ENCODE results near the gene HCAR1.
"Not testable (repeated sequence)": the region's sequence is repeated elsewhere in the genome, so short reads cannot be mapped to it uniquely, and the experiment has no call there.

Gene HCAR1

GRCh38 chr12:122721057-122721545 lies 9.5 kb downstream of the HCAR1 start:
- no peak for FAIRE-seq

DNA sequence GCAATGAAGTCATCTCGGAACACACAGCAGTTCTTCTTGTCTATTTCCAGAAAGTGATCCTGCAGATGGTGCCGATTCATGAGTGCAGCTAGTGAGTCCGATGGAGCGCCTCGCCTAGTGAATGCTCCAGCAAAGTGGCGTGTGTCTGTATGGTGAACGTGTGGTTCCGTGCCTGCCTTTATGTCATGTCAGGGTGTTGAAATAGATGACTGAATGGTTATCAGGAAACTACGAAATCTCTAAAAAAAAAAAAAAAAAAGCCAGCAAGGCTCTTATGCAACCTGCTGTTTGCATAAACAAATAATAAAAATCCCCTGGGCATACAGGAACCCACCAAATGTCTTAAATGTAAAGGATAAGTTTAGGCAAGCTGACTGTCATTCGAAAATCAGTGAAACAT lies 14.0 kb downstream of the HCAR1 start, which contains the start of gene HCAR3:
TSS of gene HCAR3 (minus strand) at position 154 of the 400 bp plus-strand sequence. CDS start at position 80, 74 bp downstream.
- FAIRE-seq = not testable (repeated sequence)

DNA sequence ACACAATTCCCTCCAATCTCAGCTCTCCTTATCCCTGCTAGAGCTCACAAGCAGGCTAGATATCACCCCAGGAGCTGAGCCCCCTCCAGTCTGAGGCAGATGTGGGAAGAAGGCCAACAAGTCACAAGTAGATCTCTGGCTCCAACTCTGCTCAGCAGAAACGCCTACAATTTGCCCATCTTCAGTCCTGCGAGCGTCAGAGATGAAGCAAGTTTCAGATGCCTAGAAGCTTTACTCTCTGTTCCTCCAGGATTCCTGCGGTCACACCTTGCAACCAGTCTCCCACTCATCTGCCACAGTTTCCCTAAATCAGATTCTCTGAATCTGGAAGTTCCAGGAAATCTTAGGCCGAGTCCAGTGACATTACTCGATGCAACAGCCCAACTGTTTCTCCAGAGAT lies 15.4 kb downstream of the HCAR1 start:
- not testable (repeated sequence) for FAIRE-seq

GRCh38 chr12:122713491-122714188 lies 17.0 kb downstream of the HCAR1 start:
- not testable (repeated sequence) for FAIRE-seq

- FAIRE-seq = not testable (repeated sequence)
Observed at GRCh38 chr12:122711266-122711665, 19.4 kb downstream of the HCAR1 start.

DNA sequence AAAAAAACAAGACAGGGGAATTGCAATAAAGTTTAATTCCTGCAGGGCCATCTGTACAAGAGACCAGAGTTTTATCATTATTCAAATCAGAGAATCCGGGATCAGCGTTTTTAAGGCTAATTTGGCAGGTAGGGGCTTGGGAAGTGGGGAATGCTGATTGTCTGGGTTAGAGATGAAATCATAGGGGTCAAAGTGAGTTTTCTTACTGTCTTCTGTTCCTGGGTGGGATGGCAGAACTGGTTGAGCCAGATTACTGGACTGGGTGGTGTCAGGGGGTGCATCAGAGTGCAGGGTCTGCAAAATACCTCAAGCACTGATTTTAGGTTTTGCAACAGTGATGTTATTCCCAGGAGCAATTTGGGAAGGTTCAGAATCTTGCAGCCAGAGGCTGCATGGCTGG lies 20.3 kb downstream of the HCAR1 start:
- not testable (repeated sequence) for FAIRE-seq

DNA sequence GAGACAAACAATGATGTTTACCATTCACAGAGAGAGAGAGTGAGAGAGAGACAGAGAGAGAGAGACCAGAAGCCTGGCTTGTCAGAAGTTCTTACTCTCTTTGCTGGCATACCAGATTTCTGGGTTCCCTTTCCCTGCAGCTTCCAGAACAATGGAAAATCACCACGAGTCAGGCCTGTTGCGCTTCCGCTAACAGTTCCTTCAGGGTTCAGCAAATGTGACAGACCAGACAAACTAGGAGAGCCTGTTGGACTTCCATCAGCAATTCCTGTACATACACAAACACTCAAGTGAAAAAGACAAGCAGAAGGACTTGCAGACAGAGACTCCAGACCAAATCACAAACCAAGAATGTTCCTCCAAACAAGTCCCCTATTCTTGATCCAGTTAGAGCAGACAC lies 21.4 kb downstream of the HCAR1 start:
- FAIRE-seq = not testable (repeated sequence)

- FAIRE-seq = not testable (repeated sequence)
Observed at GRCh38 chr12:122703841-122704240, 26.8 kb downstream of the HCAR1 start.

DNA sequence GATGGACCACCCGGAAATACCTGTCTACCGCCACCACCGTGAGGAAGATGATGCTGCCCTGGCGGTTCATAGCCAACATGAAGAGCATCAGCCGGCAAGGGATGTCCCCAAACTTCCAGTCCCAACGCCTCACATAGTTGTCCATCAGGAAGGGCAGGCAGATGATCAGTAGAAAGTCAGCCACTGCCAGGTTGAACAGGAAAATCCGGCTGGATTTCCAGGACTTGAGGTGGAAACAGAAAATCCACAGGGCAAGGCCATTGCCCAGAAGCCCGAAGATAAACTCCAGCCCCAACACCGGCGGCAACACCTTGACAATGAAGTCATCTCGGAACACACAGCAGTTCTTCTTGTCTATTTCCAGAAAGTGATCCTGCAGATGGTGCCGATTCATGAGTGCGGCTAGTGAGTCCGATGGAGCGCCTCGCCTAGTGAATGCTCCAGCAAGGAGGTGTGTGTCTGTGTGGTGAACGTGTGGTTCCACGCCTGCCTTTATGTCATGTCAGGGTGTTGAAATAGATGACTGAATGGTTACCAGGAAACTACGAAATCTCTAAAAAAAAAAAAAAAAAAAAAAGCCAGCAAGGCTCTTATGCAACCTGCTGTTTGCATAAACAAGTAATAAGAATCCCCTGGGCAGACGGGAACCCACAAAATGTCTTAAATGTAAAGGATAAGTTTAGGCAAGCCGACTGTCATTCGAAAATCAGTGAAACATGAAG lies 27.6 kb downstream of the HCAR1 start, which contains the start of gene HCAR2:
TSS of gene HCAR2 (minus strand) at position 468 of the 722 bp plus-strand sequence. CDS start at position 394, 74 bp downstream.
- FAIRE-seq = not testable (repeated sequence)

DNA sequence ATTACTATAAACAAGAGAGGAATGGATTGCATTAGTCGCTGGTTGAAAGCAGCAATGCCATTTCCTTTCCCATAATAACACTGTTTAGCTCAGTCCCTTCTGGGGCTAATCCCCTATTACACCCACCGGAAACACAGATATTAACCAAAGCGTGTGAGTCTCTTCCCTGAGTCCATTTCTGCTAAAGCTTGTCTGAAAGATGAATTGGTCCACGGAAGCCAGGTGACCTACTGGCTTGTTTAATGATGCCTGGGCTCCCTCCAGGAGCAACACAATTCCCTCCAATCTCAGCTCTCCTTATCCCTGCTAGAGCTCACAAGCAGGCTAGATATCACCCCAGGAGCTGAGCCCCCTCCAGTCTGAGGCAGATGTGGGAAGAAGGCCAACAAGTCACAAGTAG lies 29.2 kb downstream of the HCAR1 start:
- not testable (repeated sequence) for FAIRE-seq

- FAIRE-seq = not testable (repeated sequence)
Observed at GRCh38 chr12:122700038-122700710, 30.5 kb downstream of the HCAR1 start.

DNA sequence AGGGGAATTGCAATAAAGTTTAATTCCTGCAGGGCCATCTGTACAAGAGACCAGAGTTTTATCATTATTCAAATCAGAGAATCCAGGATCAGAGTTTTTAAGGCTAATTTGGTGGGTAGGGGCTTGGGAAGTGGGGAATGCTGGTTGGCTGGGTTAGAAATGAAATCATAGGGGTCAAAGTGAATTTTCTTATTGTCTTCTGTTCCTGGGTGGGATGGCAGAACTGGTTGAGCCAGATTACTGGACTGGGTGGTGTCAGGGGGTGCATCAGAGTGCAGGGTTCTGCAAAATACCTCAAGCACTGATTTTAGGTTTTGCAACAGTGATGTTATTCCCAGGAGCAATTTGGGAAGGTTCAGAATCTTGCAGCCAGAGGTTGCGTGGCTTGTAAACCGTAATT lies 33.7 kb downstream of the HCAR1 start:
- not testable (repeated sequence) for FAIRE-seq

DNA sequence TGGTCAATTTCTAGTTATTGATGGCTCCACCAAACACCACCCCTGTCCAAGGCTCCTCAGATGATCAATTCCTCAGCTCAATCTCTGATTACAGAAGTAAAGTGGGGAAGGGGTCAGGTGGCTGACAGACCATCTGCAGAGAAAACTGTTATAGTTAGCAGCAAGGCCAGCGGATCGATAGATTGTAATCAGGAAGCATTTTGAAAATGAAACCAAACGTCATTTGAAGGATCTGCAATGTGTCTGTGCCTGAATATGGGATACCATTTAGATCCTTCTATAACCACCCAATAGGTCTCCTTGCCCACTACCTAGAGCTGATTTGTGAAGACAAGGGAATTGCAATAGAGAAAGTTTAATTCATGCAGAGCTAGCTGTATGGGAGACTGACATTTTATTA lies 39.1 kb downstream of the HCAR1 start:
- FAIRE-seq = no peak

GRCh38 chr12:122688291-122688690 lies 42.4 kb downstream of the HCAR1 start:
- no peak for FAIRE-seq

DNA sequence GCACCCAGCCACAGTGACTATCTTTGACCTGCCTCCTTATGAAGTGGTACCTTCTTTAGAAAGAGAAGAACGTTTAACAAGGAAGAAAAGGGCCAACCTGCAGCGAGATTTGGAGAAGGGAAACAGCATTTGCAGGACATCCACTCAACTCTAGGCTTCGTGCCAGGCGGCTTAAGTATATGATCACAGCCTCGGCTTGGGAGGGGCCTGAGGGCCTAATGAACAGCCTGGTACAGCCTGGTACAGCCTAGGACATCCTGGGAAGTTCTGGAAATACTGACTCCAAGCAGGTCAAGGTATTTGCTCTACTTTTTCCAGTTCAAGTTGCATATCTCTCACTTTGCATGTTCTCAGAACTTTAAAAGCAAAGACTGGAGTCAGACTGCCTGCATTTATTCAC lies 43.6 kb downstream of the HCAR1 start:
- FAIRE-seq = no peak

- no peak for FAIRE-seq
Observed at GRCh38 chr12:122686538-122686937, 44.1 kb downstream of the HCAR1 start.

DNA sequence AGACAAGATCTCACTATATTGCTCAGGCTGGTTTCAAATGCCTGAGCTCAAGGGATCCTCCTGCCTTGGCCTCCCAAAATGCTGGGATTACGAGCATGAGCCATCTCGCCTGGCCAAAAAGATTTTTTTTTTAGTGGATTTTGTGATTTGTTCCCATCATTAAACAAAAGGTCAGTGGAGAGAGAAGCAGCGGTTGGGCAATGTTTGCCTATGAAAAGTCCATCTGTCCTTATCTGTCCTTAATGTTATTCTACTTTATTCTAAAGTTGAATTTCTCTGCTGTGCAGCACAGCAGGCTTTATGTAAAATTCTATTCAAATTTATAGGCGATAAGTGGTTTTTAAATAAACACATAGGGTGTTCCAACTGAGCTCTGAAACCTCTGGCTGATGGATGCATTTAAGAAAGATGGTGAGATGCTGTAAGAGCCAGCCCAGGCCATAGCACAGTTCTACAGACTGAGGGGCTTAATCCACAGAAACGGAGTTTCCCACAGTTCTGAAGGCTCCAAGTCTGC lies 46.3 kb downstream of the HCAR1 start:
- no peak for FAIRE-seq

DNA sequence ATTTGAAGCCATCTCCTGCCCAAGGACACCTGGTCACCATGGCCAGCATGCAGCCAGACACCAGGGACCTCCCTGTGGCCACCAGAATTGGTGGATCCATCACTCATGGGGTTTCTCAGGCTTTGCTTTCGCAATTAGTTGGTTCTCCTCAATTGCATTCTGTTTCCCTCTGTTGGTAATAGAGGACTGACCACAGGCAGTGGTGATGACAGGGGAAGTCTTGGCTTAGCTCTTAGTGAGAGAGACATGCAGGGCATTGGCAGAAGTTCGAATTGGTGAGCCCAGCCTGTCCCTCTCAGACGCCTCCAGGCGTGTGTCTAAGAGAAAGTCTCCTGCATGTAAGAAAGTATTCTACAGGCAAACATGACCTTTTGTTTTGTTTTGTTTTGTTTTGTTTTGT lies 48.8 kb downstream of the HCAR1 start:
- no peak for FAIRE-seq

DNA sequence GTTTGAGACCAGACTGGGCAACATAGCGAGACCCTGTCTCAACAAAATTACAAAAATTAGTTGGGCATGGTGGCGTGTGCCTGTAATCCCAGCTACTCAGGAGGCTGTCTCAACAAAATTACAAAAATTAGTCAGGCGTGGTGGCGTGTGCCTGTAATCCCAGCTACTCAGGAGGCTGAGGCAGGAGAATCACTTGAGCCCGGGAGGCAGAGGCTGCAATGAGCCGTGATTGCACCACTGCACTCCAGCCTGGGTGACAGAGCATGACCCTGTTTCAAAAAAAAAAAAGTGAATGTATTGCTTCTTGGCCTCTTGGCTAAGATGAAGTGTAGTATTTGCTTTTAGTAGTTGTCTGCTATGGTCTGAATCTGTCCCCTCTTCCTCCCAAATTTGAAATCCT lies 49.7 kb downstream of the HCAR1 start:
- not testable (repeated sequence) for FAIRE-seq

- not testable (repeated sequence) for FAIRE-seq
Observed at GRCh38 chr12:122676781-122677180, 53.9 kb downstream of the HCAR1 start.
